Stomach (tissue), 4 donors: ENCODE measurements around the gene ITM2A.

Source experiments
- CTCF ChIP-seq, 7 experiments: fragments of 450-650 bp in 4 of 7; fragments of 200-600 bp in 3 of 7; sonication (generic) in 3 of 7; IDR thresholded peaks; one replicate each; pipeline ENCODE4 v1.5.1; 2016 to 2019; ENCODE audit warnings: antibody characterized with exemption in 7 of 7, control low read depth in 2 of 7, mild to moderate bottlenecking in 1 of 7
- POLR2A ChIP-seq, 4 donors: fragments of 450-650 bp; IDR thresholded peaks; one replicate each; pipeline ENCODE4 v1.6.1; 2016; ENCODE audit warnings: antibody characterized with exemption in 4 of 4, control low read depth in 2 of 4, mild to moderate bottlenecking in 1 of 4, moderate library complexity in 1 of 4
- POLR2AphosphoS5 ChIP-seq, 3 donors: sonication (generic); formaldehyde crosslinking; IDR thresholded peaks; one replicate each; pipeline ENCODE4 v1.6.1; 2016; ENCODE audit warnings: antibody characterized with exemption in 3 of 3

- no peak for TF ChIP-seq CTCF (IDR thresholded peaks at IDR 0.05)
- no peak for TF ChIP-seq POLR2AphosphoS5 (IDR thresholded peaks at IDR 0.05)
- no peak for TF ChIP-seq POLR2A (IDR thresholded peaks at IDR 0.05)
Observed at GRCh38 chrX:79366556-79366872, 620 bp downstream of the ITM2A start.
